ENCODE results near the gene CD47.

CD47 gene

GRCh38 chr3:108046247-108046646, 44.6 kb downstream of the CD47 start:
- no peak for DNase-seq

- DNase-seq: no peak
These were observed 46.1 kb downstream of the CD47 start for GRCh38 chr3:108044699-108045098.

- no peak for DNase-seq
These were observed 48.5 kb downstream of the CD47 start for GRCh38 chr3:108042300-108042699.

GRCh38 chr3:108041253-108041652, 49.6 kb downstream of the CD47 start:
- no peak for DNase-seq

GRCh38 chr3:108037770-108038169, 53.1 kb downstream of the CD47 start:
- no peak for DNase-seq

GRCh38 chr3:108036984-108037741, 53.7 kb downstream of the CD47 start:
- no peak for DNase-seq

- DNase-seq: no peak
These were observed 54.4 kb downstream of the CD47 start for GRCh38 chr3:108036401-108036800.

- DNase-seq: no peak
These were observed 55.1 kb downstream of the CD47 start for GRCh38 chr3:108035751-108036150.

- DNase-seq: no peak
These were observed 58.9 kb downstream of the CD47 start for GRCh38 chr3:108031895-108032294.

- DNase-seq: no peak
These were observed 59.9 kb downstream of the CD47 start for GRCh38 chr3:108030960-108031359.

- DNase-seq: no peak
These were observed 61.4 kb downstream of the CD47 start for GRCh38 chr3:108029466-108029865.

- DNase-seq: no peak
These were observed 61.9 kb downstream of the CD47 start for GRCh38 chr3:108028896-108029295.

- DNase-seq: no peak
These were observed 65.7 kb downstream of the CD47 start for GRCh38 chr3:108025177-108025576.

GRCh38 chr3:108024146-108024850, 66.5 kb downstream of the CD47 start:
- DNase-seq: no peak

- no peak for DNase-seq
These were observed 68.3 kb downstream of the CD47 start for GRCh38 chr3:108022256-108023150.

GRCh38 chr3:108021533-108021932, 69.3 kb downstream of the CD47 start:
- no peak for DNase-seq

GRCh38 chr3:108021131-108021530, 69.7 kb downstream of the CD47 start:
- no peak for DNase-seq

- DNase-seq: no peak
These were observed 72.3 kb downstream of the CD47 start for GRCh38 chr3:108018552-108018951.

GRCh38 chr3:108017587-108017986, 73.2 kb downstream of the CD47 start:
- no peak for DNase-seq

GRCh38 chr3:108014943-108015342, 75.9 kb downstream of the CD47 start:
- DNase-seq: no peak

- DNase-seq: no peak
These were observed 77.4 kb downstream of the CD47 start for GRCh38 chr3:108013141-108014055.

GRCh38 chr3:108012304-108012703, 78.5 kb downstream of the CD47 start:
- no peak for DNase-seq
